HG02642 (cell line): Measurements from ENCODE around the gene GALNT2.

Source experiments
- ATAC-seq: cut with Tn5 transposase; IDR thresholded peaks from one replicate; pipeline ENCODE4 v1.9.1; 2021; ENCODE audit warnings: mild to moderate bottlenecking; ENCODE audit not compliant: unreplicated experiment, poor library complexity

The GALNT2 gene

GRCh38 chr1:230125640-230126528, 58.8 kb downstream of the GALNT2 start:
- no peak for ATAC-seq

- no peak for ATAC-seq
Observed at GRCh38 chr1:230126529-230127104, 59.6 kb downstream of the GALNT2 start.

GRCh38 chr1:230127105-230128054, 60.3 kb downstream of the GALNT2 start:
- ATAC-seq = no peak

GRCh38 chr1:230128569-230129285, 61.7 kb downstream of the GALNT2 start:
- no peak for ATAC-seq

GRCh38 chr1:230129341-230129740, 62.3 kb downstream of the GALNT2 start:
- ATAC-seq = no peak

GRCh38 chr1:230130172-230130944, 63.3 kb downstream of the GALNT2 start:
- ATAC-seq = no peak

- ATAC-seq = no peak
Observed at GRCh38 chr1:230131457-230131856, 64.4 kb downstream of the GALNT2 start.

GRCh38 chr1:230132758-230133157, 65.7 kb downstream of the GALNT2 start:
- ATAC-seq = no peak

GRCh38 chr1:230135726-230136125, 68.7 kb downstream of the GALNT2 start:
- ATAC-seq = no peak

GRCh38 chr1:230136453-230137336, 69.7 kb downstream of the GALNT2 start:
- no peak for ATAC-seq

GRCh38 chr1:230137337-230137815, 70.3 kb downstream of the GALNT2 start:
- ATAC-seq = no peak

GRCh38 chr1:230138561-230139239, 71.7 kb downstream of the GALNT2 start:
- ATAC-seq = no peak

GRCh38 chr1:230139315-230139714, 72.3 kb downstream of the GALNT2 start:
- ATAC-seq = no peak

GRCh38 chr1:230139741-230140140, 72.7 kb downstream of the GALNT2 start:
- ATAC-seq = no peak

- ATAC-seq = no peak
Observed at GRCh38 chr1:230140221-230141020, 73.4 kb downstream of the GALNT2 start.

GRCh38 chr1:230141021-230141648, 74.1 kb downstream of the GALNT2 start:
- no peak for ATAC-seq
